Measurements from ENCODE around the gene RPS6KA5. TPM values are rescaled to one million over a fixed set of nuclear protein-coding genes. Genes with fewer than 3 reads are reported as not detected.

The RPS6KA5 gene
- total and polyA plus RNA-seq, 10 donors: 1.4 to 17.8 (median 8.5) TPM

GRCh38 chr14:90996967-90997366, 63.5 kb downstream of the RPS6KA5 start:
- DNase-seq: no peak
- no peak overlapping the region for H3K4me3 ChIP-seq
- peaks cover 0 to 3% (median 0%) of the 10 kb centered on the region in 8 donors for H3K9me3 ChIP-seq
- intact Hi-C loops (cut with DNase I; ENCODE audit: low total_unique reads): no loop called here
- WGBS, 5 donors: 0 to 20% (median 0%) methylated on average over 1 of the region's 1 CpG
- peaks cover 0 to 23% (median 3%) of the 10 kb centered on the region in 6 donors for H3K4me1 ChIP-seq
- no peak for TF ChIP-seq CTCF (IDR thresholded peaks at IDR 0.05 in 8 of 11, conservative IDR thresholded peaks at IDR 0.05 in 3 of 11)
- TF ChIP-seq POLR2AphosphoS5 (IDR thresholded peaks at IDR 0.05): no peak
- no peak for TF ChIP-seq POLR2A (IDR thresholded peaks at IDR 0.05)
- H3K36me3 ChIP-seq: peaks cover 0 to 18% (median 2%) of the 10 kb centered on the region in 6 donors
- H3K27ac ChIP-seq: peak overlapping the region in 3 of 8 donors; percentile 24 to 73 (median 34)
- no peaks in the 10 kb centered on the region for H3K27me3 ChIP-seq (replicated peaks in 1 of 7)

GRCh38 chr14:90995785-90996184, 64.7 kb downstream of the RPS6KA5 start:
- peaks cover 0 to 27% (median 3%) of the 10 kb centered on the region in 6 donors for H3K4me1 ChIP-seq
- no peaks in the 10 kb centered on the region for H3K27me3 ChIP-seq (replicated peaks in 1 of 7)
- H3K36me3 ChIP-seq: peaks cover 0 to 18% (median 2%) of the 10 kb centered on the region in 6 donors
- H3K27ac ChIP-seq: peak overlapping the region in 2 of 8 donors; percentile 12 to 13
- no peak for TF ChIP-seq POLR2AphosphoS5 (IDR thresholded peaks at IDR 0.05)
- no peak for TF ChIP-seq POLR2A (IDR thresholded peaks at IDR 0.05)
- TF ChIP-seq CTCF (IDR thresholded peaks at IDR 0.05 in 8 of 11, conservative IDR thresholded peaks at IDR 0.05 in 3 of 11): no peak
- no peak for DNase-seq
- peaks cover 0 to 3% (median 0%) of the 10 kb centered on the region in 8 donors for H3K9me3 ChIP-seq
- intact Hi-C loops (cut with DNase I; ENCODE audit: low total_unique reads): no loop called here
- H3K4me3 ChIP-seq: no peak overlapping the region
- 71 to 93% (median 81%) methylated on average over 4 of the region's 4 CpGs for WGBS, 5 donors

GRCh38 chr14:90993792-90994191, 66.6 kb downstream of the RPS6KA5 start:
- peaks cover 0 to 27% (median 3%) of the 10 kb centered on the region in 6 donors for H3K4me1 ChIP-seq
- TF ChIP-seq POLR2AphosphoS5 (IDR thresholded peaks at IDR 0.05): no peak
- TF ChIP-seq POLR2A (IDR thresholded peaks at IDR 0.05): no peak
- no peak for TF ChIP-seq CTCF (IDR thresholded peaks at IDR 0.05 in 8 of 11, conservative IDR thresholded peaks at IDR 0.05 in 3 of 11)
- H3K27ac ChIP-seq: no peak overlapping the region
- H3K9me3 ChIP-seq: peaks cover 0 to 3% (median 0%) of the 10 kb centered on the region in 8 donors
- no peak for DNase-seq
- 95 to 97% (median 95%) methylated on average over 3 of the region's 3 CpGs for WGBS, 5 donors
- intact Hi-C loops (cut with DNase I; ENCODE audit: low total_unique reads): no loop called here
- H3K36me3 ChIP-seq: peaks cover 0 to 12% (median 0%) of the 10 kb centered on the region in 6 donors
- H3K27me3 ChIP-seq (replicated peaks in 1 of 7): no peaks in the 10 kb centered on the region
- no peak overlapping the region for H3K4me3 ChIP-seq

GRCh38 chr14:90991690-90992443, 68.6 kb downstream of the RPS6KA5 start:
- no peak for TF ChIP-seq POLR2A (IDR thresholded peaks at IDR 0.05)
- no peak for TF ChIP-seq CTCF (IDR thresholded peaks at IDR 0.05 in 8 of 11, conservative IDR thresholded peaks at IDR 0.05 in 3 of 11)
- no peak for TF ChIP-seq POLR2AphosphoS5 (IDR thresholded peaks at IDR 0.05)
- Histone ChIP-seq H3K4me3 (no peak overlapping the region), H3K9me3 (peaks cover 0 to 3% (median 0%) of the 10 kb centered on the region in 8 donors), H3K27ac (no peak overlapping the region), H3K36me3 (no peaks in the 10 kb centered on the region), H3K4me1 (peaks cover 0 to 17% (median under 1%) of the 10 kb centered on the region in 6 donors), H3K27me3 (replicated peaks in 1 of 7) (no peaks in the 10 kb centered on the region)
- intact Hi-C loops (cut with DNase I; ENCODE audit: low total_unique reads): no loop called here
- no peak for DNase-seq
